GM19467 (cell line): ENCODE data around the gene VEZT.
"Not testable (repeated sequence)": the region's sequence is repeated elsewhere in the genome, so short reads cannot be mapped to it uniquely, and the experiment has no call there.

Source experiments
- ATAC-seq: cut with Tn5 transposase; IDR thresholded peaks from one replicate; pipeline ENCODE4 v1.9.1; 2021; ENCODE audit warnings: mild to moderate bottlenecking, moderate library complexity; ENCODE audit not compliant: unreplicated experiment

VEZT gene

GRCh38 chr12:95318071-95318545 is 100.5 kb downstream of the VEZT start:
- ATAC-seq: no peak

- no peak for ATAC-seq
Measured at GRCh38 chr12:95319694-95320331, 102.2 kb downstream of the VEZT start.

GRCh38 chr12:95321516-95322246 is 104.1 kb downstream of the VEZT start:
- no peak for ATAC-seq

DNA sequence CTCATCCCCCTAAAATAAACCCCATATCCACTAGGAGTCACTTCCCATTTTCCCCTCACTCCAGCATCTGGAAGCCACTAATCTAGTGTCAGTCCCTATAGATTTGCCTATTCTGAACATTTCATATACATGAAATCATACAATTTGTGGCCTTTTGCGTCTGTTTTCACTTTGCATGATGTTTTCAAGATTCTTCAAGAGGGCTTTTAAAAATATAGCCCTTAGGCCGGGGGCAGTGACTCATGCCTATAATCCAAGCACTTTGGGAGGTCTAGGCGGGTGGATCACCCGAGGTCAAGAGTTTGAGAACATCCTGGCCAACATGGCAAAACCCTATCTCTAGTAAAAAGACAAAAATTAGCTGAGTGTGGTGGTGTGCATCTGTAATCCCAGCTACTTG is 104.7 kb downstream of the VEZT start:
- ATAC-seq: no peak

GRCh38 chr12:95323212-95323611 is 105.6 kb downstream of the VEZT start:
- no peak for ATAC-seq

- ATAC-seq: not testable (repeated sequence)
Measured at GRCh38 chr12:95324246-95324645, 106.6 kb downstream of the VEZT start.

- ATAC-seq: no peak
Measured at GRCh38 chr12:95325501-95325900, 107.9 kb downstream of the VEZT start.

DNA sequence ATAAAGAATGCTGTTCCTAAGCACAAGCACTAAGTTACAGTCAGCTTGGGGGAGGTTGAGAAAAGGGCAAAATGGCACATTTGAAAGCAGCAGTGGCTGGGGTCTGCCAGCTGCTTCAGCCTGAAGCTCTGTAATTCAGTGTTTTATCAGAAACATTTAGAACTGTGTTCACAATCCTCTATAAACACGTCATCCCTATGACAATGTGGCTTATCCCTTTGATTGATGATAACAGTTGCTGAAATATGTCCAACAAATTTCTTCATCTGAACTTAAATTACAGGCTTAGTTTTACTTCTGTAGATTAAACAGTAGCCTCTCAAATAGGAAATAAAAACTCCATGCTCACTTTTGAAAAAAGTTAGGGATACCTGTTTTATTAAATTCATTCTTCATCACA is 108.8 kb downstream of the VEZT start:
- ATAC-seq: no peak

DNA sequence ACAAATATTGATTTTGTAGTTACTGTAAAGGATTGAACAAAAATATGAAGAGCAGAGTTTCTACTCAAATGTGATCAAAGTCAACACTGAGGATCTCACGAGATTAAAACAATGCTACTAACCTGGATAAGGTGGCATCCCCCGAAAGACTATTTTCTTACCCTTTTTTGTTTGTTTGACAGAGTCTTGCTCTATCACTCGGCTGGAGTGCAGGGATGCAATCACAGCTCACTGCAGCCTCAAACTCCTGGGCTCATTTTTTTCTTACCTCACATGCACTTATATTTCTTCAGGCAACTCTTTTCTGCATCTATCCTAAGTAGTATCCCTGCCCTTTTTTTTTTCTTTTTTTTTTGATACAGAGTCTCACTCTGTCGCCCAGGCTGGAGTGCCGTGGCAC is 109.2 kb downstream of the VEZT start:
- ATAC-seq: no peak

GRCh38 chr12:95328708-95329107 is 111.1 kb downstream of the VEZT start:
- no peak for ATAC-seq

DNA sequence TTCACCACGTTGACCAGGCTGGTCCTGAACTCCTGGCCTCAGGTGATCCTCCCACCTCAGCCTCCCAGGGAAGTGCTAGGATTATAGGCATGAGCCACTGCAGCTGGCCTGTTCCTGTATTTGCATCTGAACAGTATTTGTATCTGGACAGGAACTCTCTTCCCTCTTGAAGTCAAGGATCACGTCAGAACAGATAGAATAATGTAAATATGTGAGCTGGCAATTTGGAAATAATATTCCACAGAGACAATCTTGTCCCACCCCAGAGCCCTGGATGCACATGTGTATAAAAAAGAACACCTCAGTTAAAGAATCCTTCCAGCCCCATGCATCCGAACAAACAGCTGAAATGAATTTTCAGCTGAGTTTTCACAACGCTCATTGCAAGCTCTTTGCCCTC is 118.3 kb downstream of the VEZT start:
- ATAC-seq: no peak

- ATAC-seq: no peak
Measured at GRCh38 chr12:95336387-95337067, 118.9 kb downstream of the VEZT start.

GRCh38 chr12:95337146-95337545 is 119.5 kb downstream of the VEZT start:
- no peak for ATAC-seq

- no peak for ATAC-seq
Measured at GRCh38 chr12:95339086-95339788, 121.6 kb downstream of the VEZT start.

DNA sequence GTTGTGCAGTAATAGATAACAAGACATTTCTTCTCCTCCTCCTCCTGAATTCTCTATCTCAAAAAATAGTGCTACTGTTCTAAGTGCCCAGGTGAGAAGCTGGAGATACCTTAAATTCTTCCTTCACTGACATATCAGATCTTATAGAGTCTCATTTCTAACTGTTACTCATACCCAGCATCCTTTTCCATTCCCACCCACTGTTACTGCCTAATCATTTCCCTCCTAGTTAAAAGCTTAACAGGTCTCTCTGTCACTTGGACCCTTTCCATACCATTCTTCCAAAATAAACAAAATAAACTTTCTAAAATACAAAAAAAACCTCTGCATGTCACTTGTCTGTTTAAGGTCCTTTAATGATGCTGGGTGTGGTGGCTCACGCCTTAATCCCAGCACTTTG is 124.4 kb downstream of the VEZT start:
- ATAC-seq: no peak

DNA sequence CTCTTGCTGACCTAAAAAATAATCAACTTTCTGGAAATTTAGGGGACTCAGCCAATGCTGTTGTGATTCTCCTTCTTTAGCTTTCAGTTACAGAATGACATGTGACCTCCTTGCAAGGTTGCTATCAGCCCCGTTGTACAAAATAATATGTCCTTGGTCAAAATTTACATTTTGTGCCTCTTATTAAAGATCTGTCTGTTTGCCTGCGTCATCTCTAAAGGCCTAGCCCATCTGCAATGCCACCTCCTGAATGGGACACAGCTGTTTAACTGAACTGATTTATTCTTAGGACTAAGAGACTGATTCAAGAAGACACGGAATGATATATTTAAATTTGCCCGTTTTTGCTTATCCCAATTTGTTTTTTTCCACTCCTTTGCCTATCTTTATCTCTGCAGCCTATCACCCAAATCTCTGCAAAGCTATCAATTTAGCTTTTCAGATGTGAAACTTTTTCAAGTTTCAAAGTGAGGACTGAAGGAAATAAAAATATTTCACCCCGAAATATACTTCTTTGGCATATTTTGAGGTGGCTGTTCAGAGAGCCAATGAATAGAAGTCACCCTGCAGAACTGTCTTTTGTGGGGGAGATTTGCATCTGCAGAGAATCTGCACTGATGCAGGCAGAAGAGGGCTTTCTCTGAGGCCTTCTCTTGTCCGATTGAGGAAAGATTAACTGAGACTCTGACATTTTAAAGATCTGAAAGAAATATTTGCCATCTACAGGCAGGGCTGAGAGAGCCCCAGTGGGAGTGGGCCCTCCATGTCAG is 126.0 kb downstream of the VEZT start:
- no peak for ATAC-seq

DNA sequence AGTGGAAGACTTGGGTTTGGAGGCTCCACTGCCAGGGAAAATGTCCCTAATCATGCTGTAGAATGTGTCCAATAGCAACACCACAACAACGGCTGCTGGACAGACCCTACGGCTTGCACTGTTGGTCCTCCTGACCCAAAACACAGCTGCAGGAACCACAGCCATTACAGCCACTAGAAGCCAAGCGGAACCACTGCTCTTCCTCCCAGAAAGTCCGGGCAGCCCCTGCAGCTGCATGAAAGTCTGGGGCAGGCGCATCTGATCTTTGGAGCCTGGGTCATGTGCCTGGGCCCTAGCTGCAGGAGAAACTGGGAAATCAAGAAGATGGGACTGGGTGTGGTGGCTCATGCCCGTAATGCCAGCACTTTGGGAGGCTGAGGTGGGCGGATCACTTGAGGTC is 131.7 kb downstream of the VEZT start:
- ATAC-seq: no peak

GRCh38 chr12:95351748-95352147 is 134.1 kb downstream of the VEZT start:
- no peak for ATAC-seq
